HepG2 (cell line): ENCODE results near the gene CST11. TPM values are rescaled to one million over a fixed set of nuclear protein-coding genes. Genes with fewer than 3 reads are reported as not detected.

ENCODE experiments used
- ATAC-seq: fragments of 200-7000 bp; cut with Tn5 transposase; 3 replicates; pipeline ENCODE4 v1.9.1; 2020; ENCODE audit warnings: mild to moderate bottlenecking, moderate library complexity
- BruUV-seq: library from RNA; stranded (reverse); fragments of 400-500 nt; replicated peaks from 2 replicates; lab custom pipeline; 2021; lab: Mats Ljungman, UMichigan
- CTCF ChIA-PET: fragments of 300-600 bp; formaldehyde crosslinking; extraction: SDS; loops from one replicate; lab custom pipeline; 2021; ENCODE audit warnings: low total read pairs, inconsistent platforms, low intra/inter-chr PET ratio; lab: Yijun Ruan, JAX
- POLR2A ChIA-PET: fragments of 350-600 bp; sonication (Branson Sonifier 250); formaldehyde crosslinking; loops from one replicate; lab custom pipeline; 2020; ENCODE audit warnings: antibody characterized with exemption, inconsistent platforms; lab: Yijun Ruan, JAX
- DNase-seq: peaks from one replicate; pipeline ENCODE4 v3.0.0-alpha.2; 2015; ENCODE audit warnings: low spot score
- FAIRE-seq: peaks from 3 replicates; lab custom pipeline; 2011; peaks lifted over from hg19 to GRCh38; lab: Jason Lieb, UNC
- H2AFZ ChIP-seq: one replicate; pipeline ENCODE4 v1.6.1; 2011; ENCODE audit warnings: low read length, inconsistent platforms
- H3K27ac ChIP-seq: fragments of 300-600 bp; 3 replicates; pipeline ENCODE4 v1.8.0; 2011; ENCODE audit warnings: mixed run types, mild to moderate bottlenecking, mixed read lengths, low read length, inconsistent platforms; ENCODE audit not compliant: insufficient read depth; ENCODE audit errors: extremely low read length
- H3K27me3 ChIP-seq, 2 experiments: fragments of 200-600 bp in 1 of 2; 2 replicates in 1 of 2; 3 replicates in 1 of 2; pipeline versions ENCODE4 v1.6.0 to v1.8.0; 2011; ENCODE audit warnings: low read length in 2 of 2, mild to moderate bottlenecking in 2 of 2, moderate library complexity in 2 of 2, inconsistent platforms in 1 of 2; ENCODE audit not compliant: insufficient read depth in 2 of 2, control insufficient read depth in 1 of 2
- H3K36me3 ChIP-seq, 2 experiments: fragments of 200-600 bp in 1 of 2; replicated peaks in 1 of 2; 2 replicates in 1 of 2; 3 replicates in 1 of 2; pipeline versions ENCODE4 v1.5.1 to v1.8.0; 2011; ENCODE audit warnings: low read length in 2 of 2, inconsistent platforms in 1 of 2; ENCODE audit not compliant: insufficient read depth in 2 of 2, control insufficient read depth in 1 of 2
- H3K4me1 ChIP-seq: 2 replicates; pipeline ENCODE4 v1.5.1; 2012; ENCODE audit warnings: low read length, inconsistent platforms; ENCODE audit not compliant: insufficient read depth
- H3K4me2 ChIP-seq: 2 replicates; pipeline ENCODE4 v1.6.0; 2011; ENCODE audit warnings: low read depth, low read length, inconsistent platforms
- H3K4me3 ChIP-seq, 3 experiments: fragments of 200-600 bp in 1 of 3; sonication (generic), shearing (Covaris generic) in 1 of 3; replicated peaks in 1 of 3; 2 replicates each; pipeline ENCODE4 v1.5.1; 2011 to 2016; ENCODE audit warnings: low read length in 3 of 3, inconsistent platforms in 2 of 3, low read depth in 2 of 3, mild to moderate bottlenecking in 2 of 3, control low read depth in 1 of 3, mixed read lengths in 1 of 3; ENCODE audit not compliant: insufficient read depth in 1 of 3
- H3K79me2 ChIP-seq: one replicate; pipeline ENCODE4 v1.6.1; 2011; ENCODE audit warnings: low read length, inconsistent platforms; ENCODE audit not compliant: insufficient read depth
- H3K9ac ChIP-seq: 2 replicates; pipeline ENCODE4 v1.6.0; 2011; ENCODE audit warnings: mild to moderate bottlenecking, low read depth, low read length, inconsistent platforms; ENCODE audit not compliant: insufficient read depth
- H3K9me3 ChIP-seq: 2 replicates; pipeline ENCODE4 v1.5.1; 2012; ENCODE audit warnings: mild to moderate bottlenecking, low read length
- H4K20me1 ChIP-seq: 2 replicates; pipeline ENCODE4 v1.6.0; 2011; ENCODE audit warnings: inconsistent platforms, mild to moderate bottlenecking, low read length, moderate library complexity; ENCODE audit not compliant: insufficient read depth
- FOXK1 ChIP-seq: sonication (generic); formaldehyde crosslinking; IDR thresholded peaks from 2 replicates; pipeline ENCODE4 v1.4.0; 2020; ENCODE audit warnings: low read depth, missing genetic modification reagents, borderline replicate concordance
- NR2F6 ChIP-seq, 2 experiments: IDR thresholded peaks; 2 replicates each; pipeline ENCODE4 v1.6.1; 2016; ENCODE audit warnings: antibody characterized with exemption in 1 of 2, mild to moderate bottlenecking in 1 of 2
- PAX8 ChIP-seq: sonication (generic); formaldehyde crosslinking; IDR thresholded peaks from 2 replicates; pipeline ENCODE4 v1.8.0; 2022; ENCODE audit warnings: mild to moderate bottlenecking, missing genetic modification reagents, borderline replicate concordance
- REL ChIP-seq: sonication (generic); formaldehyde crosslinking; conservative IDR thresholded peaks from 2 replicates; pipeline ENCODE4 v1.8.0; 2022; ENCODE audit warnings: mild to moderate bottlenecking, missing genetic modification reagents, moderate library complexity
- RELA ChIP-seq: sonication (generic); formaldehyde crosslinking; IDR thresholded peaks from 2 replicates; pipeline ENCODE4 v1.4.0; 2020; ENCODE audit warnings: missing genetic modification reagents
- ZNF205 ChIP-seq: IDR thresholded peaks from 2 replicates; pipeline ENCODE4 v1.6.1; 2018; ENCODE audit warnings: missing biosample characterization, missing genetic modification reagents
- ZNF513 ChIP-seq: sonication (generic); formaldehyde crosslinking; conservative IDR thresholded peaks from 2 replicates; pipeline ENCODE4 v1.5.0; 2020; ENCODE audit warnings: missing genetic modification reagents
- WGBS: methylation state at CpG from one replicate; pipeline ENCODE4 v1.1.6; 2017; ENCODE audit warnings: low lambda C conversion rate; 5-methylcytosine and 5-hydroxymethylcytosine counted together
- in situ Hi-C: cut with HindIII; loops from 2 replicates; pipeline ENCODE4 v1.10.0; 2017; ENCODE audit warnings: low pct_unique_long_range_greater_than_20kb; ENCODE audit not compliant: extremely low pct_ligation_motif_present
- intact Hi-C: fragments of 100-400 bp; cut with micrococcal nuclease; formaldehyde crosslinking; loops from one replicate; pipeline ENCODE4 v1.10.0; 2022; ENCODE audit not compliant: unreplicated experiment
- polyA plus RNA-seq, 8 experiments: library from polyadenylated mRNA; depleted of rRNA in 3 of 8; stranded (reverse) in 7 of 8; unstranded in 1 of 8; fragments of >200 nt; fragmentation: Illumina TruSeq in 4 of 8; extraction: Trizol in 4 of 8; gene quantifications; 2 replicates each; pipeline versions ENCODE4 v1.2.1 to v1.2.3, GENCODE V29; 2011 to 2016; ENCODE audit warnings: low read depth in 4 of 8, missing spikeins in 1 of 8, mixed read lengths in 1 of 8; ENCODE audit not compliant: insufficient read depth in 1 of 8
- total RNA-seq, 5 experiments: library from RNA; depleted of rRNA; stranded (reverse); fragments of >200 nt; fragmentation: Illumina TruSeq; extraction: Trizol; gene quantifications; 2 replicates each; pipeline ENCODE4 v1.2.3, GENCODE V29; 2016; ENCODE audit warnings: low read depth in 1 of 5
- TF ChIP-seq, protein P1 (sequence below): sonication (generic); formaldehyde crosslinking; IDR thresholded peaks from 2 replicates; pipeline ENCODE4 v1.4.0; 2020; ENCODE audit warnings: missing genetic modification reagents
- TF ChIP-seq, protein P2 (sequence below): sonication (generic); formaldehyde crosslinking; IDR thresholded peaks from 2 replicates; pipeline ENCODE4 v1.8.1; 2023; ENCODE audit warnings: mild to moderate bottlenecking, moderate library complexity, missing genetic modification reagents

Gene CST11
- total and polyA plus RNA-seq, 2 of the 13 experiments (the other 11 are each of a cell fraction or from before 2014, with no cell fraction given), result not detected

DNA sequence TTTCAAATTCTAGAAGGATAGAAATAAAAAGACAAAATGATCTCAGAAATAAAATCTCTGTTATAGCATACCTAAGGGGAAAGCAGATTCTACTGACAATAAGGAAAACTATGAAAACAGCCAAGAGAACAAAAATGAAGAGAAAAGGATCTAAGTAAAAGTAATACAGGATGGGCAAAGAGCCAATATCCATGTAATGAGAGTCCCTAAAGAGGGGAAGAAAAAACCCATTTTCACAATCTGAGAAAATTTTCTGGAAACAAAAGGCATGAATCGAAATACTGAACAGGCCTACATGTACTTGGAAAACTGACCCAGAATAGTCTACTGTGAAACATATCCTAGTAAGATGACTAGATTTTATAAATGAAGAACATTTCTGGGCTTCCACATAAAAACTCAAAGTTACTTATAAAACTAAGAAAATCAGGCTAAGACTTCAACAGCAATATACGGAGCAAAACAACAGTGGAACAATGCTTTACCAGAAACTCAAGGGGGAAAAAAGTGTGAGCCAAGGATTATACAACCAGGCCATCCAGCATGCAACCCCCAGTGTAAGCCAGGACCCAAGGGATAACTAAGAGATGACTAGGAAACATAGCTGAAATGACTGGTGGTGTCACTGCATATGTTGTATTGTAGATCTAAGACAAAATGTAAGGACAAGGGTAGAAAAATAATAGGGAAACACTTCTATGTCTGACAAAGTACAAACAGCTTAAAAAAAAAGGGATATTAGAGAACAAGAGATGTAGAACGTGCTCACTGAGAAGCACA lies 41.6 kb downstream of the CST11 start:
- Histone ChIP-seq H3K9me3 (no peaks in the 10 kb centered on the region), H3K79me2 (peaks cover 100% of the 10 kb centered on the region), H3K4me3 (no peak overlapping the region), H3K36me3 (peaks cover 0 to 4% of the 10 kb centered on the region in 2 experiments; a peak in 2 of 5 replicates)
- CTCF ChIA-PET, result no interaction called here
- TF ChIP-seq, protein P1, sequence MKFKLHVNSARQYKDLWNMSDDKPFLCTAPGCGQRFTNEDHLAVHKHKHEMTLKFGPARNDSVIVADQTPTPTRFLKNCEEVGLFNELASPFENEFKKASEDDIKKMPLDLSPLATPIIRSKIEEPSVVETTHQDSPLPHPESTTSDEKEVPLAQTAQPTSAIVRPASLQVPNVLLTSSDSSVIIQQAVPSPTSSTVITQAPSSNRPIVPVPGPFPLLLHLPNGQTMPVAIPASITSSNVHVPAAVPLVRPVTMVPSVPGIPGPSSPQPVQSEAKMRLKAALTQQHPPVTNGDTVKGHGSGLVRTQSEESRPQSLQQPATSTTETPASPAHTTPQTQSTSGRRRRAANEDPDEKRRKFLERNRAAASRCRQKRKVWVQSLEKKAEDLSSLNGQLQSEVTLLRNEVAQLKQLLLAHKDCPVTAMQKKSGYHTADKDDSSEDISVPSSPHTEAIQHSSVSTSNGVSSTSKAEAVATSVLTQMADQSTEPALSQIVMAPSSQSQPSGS (CRISPR knock-in tag), result no peak
- TF ChIP-seq PAX8 (CRISPR knock-in tag) (no peak), NR2F6 (IDR thresholded peaks at IDR 0.05) (no peak), NR2F6 (CRISPR knock-in tag; IDR thresholded peaks at IDR 0.05) (no peak), FOXK1 (no peak), ZNF205 (CRISPR knock-in tag) (no peak), ZNF513 (CRISPR knock-in tag) (no peak), REL (no peak), RELA (CRISPR knock-in tag) (no peak)
- TF ChIP-seq, protein P2, sequence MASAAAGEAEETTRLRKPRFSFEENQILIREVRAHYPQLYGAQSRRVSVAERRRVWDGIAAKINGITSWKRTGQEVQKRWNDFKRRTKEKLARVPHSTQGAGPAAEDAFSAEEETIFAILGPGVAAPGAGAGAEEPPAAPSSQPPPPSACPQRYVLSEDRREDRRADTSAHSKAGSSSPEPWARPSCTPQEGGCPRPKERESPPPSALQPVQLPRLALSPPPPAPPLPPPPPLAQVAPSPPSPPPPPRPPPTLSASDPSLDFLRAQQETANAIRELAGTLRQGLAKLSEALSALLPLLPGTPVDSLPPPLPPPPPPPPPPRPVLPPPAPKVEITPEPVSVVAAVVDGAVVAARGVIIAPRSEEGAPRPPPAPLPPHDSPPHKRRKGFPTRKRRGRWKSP, result no peak
- TF ChIP-seq, all 625 proteins: peak for 0
- Histone ChIP-seq H3K9ac (no peak overlapping the region), H3K27me3 (no peaks in the 10 kb centered on the region), H3K27ac (no peak overlapping the region), H4K20me1 (peaks cover 48% of the 10 kb centered on the region), H3K4me1 (peaks cover 69% of the 10 kb centered on the region), H2AFZ (no peak overlapping the region), H3K4me2 (no peak overlapping the region)
- POLR2A ChIA-PET, result interaction anchor here (1.2 to 1.7 kb wide), 2 partner anchors 10 to 61 kb away, joined by 3 to 8 read pairs; partner anchors contain the start of gene NAPB
- WGBS, result 96% methylated on average over 3 of the region's 3 CpGs
- BruUV-seq, result no TSS peak
- ATAC-seq (no peak), FAIRE-seq (no peak), DNase-seq (no peak)
- intact Hi-C loops (no loop called here), in situ Hi-C loops (no loop called here)
